Smooth muscle cell (in vitro differentiated cells): ENCODE data around the gene MAP4K4. TPM values are rescaled to one million over a fixed set of nuclear protein-coding genes. Genes with fewer than 3 reads are reported as not detected.

ENCODE experiments used
- DNase-seq: peaks from one replicate; lab custom pipeline; 2025; ENCODE audit not compliant: unreplicated experiment; lab: John Stamatoyannopoulos, UW
- H2AFZ ChIP-seq: fragments of 200-600 bp; sonication (generic); 2 replicates; pipeline ENCODE4 v1.6.0; 2016; ENCODE audit warnings: antibody characterized with exemption, low read depth, mild to moderate bottlenecking
- H3F3A ChIP-seq: fragments of 200-600 bp; sonication (generic); 2 replicates; pipeline ENCODE4 v1.6.0; 2017; ENCODE audit warnings: antibody characterized with exemption, low read depth
- H3K27ac ChIP-seq: fragments of 200-600 bp; sonication (generic); 2 replicates; pipeline ENCODE4 v1.5.1; 2016; ENCODE audit warnings: low read depth, mild to moderate bottlenecking
- H3K27me3 ChIP-seq: fragments of 200-600 bp; sonication (generic); 2 replicates; pipeline ENCODE4 v1.6.1; 2016; ENCODE audit warnings: low read depth, mild to moderate bottlenecking
- H3K36me3 ChIP-seq: fragments of 200-600 bp; sonication (generic); 2 replicates; pipeline ENCODE4 v1.5.1; 2016; ENCODE audit warnings: low read depth
- H3K4me1 ChIP-seq: fragments of 200-600 bp; sonication (generic); 2 replicates; pipeline ENCODE4 v1.5.1; 2016; ENCODE audit warnings: low read depth
- H3K4me2 ChIP-seq: fragments of 200-600 bp; sonication (generic); 2 replicates; pipeline ENCODE4 v1.6.0; 2016; ENCODE audit warnings: mild to moderate bottlenecking
- H3K4me3 ChIP-seq: fragments of 200-600 bp; sonication (generic); 2 replicates; pipeline ENCODE4 v1.5.1; 2016; ENCODE audit warnings: mild to moderate bottlenecking
- H3K79me2 ChIP-seq: fragments of 200-600 bp; sonication (generic); 2 replicates; pipeline ENCODE4 v1.6.0; 2016; ENCODE audit warnings: low read depth, mild to moderate bottlenecking
- H3K9ac ChIP-seq: fragments of 200-600 bp; sonication (generic); 2 replicates; pipeline ENCODE4 v1.6.0; 2016; ENCODE audit warnings: low read depth
- H3K9me3 ChIP-seq: fragments of 200-600 bp; sonication (generic); replicated peaks from 2 replicates; pipeline ENCODE4 v1.5.1; 2016; ENCODE audit warnings: low read depth
- H4K20me1 ChIP-seq: fragments of 200-600 bp; sonication (generic); 2 replicates; pipeline ENCODE4 v1.6.0; 2016; ENCODE audit warnings: low read depth
- CTCF ChIP-seq: fragments of 200-600 bp; sonication (generic); IDR thresholded peaks from 2 replicates; pipeline ENCODE4 v1.5.1; 2017; ENCODE audit warnings: borderline replicate concordance, mild to moderate bottlenecking, antibody characterized with exemption; ENCODE audit not compliant: insufficient read depth, poor library complexity, severe bottlenecking
- WGBS: methylation state at CpG from one replicate; pipeline ENCODE4 v1.1.7; 2016; ENCODE audit warnings: low lambda C conversion rate; 5-methylcytosine and 5-hydroxymethylcytosine counted together
- polyA plus RNA-seq: library from polyadenylated mRNA; unstranded; fragments of >200 nt; fragmentation: Nextera tagmentation; extraction: Ambion mirVana; gene quantifications from 2 replicates; pipeline ENCODE4 v1.2.1, GENCODE V29; 2016
- total RNA-seq: library from RNA; depleted of rRNA; stranded (reverse); fragments of >200 nt; gene quantifications from 2 replicates; pipeline ENCODE4 v1.2.3, GENCODE V29; 2014

The MAP4K4 gene
- total and polyA plus RNA-seq, 2 experiments from 2014 or later: 68.9 to 107 TPM

GRCh38 chr2:101725515-101726192 lies 28.1 kb downstream of the MAP4K4 start:
- Histone ChIP-seq H3K9me3 (no peaks in the 10 kb centered on the region), H3K36me3 (no peaks in the 10 kb centered on the region), H3K27ac (no peak overlapping the region), H3K27me3 (no peaks in the 10 kb centered on the region), H3K4me3 (no peak overlapping the region), H3K4me1 (peaks cover 7% of the 10 kb centered on the region), H4K20me1 (peaks cover 100% of the 10 kb centered on the region), H3K79me2 (peaks cover 100% of the 10 kb centered on the region), H3K4me2 (no peak overlapping the region), H2AFZ (no peak overlapping the region), H3F3A (no peaks in the 10 kb centered on the region), H3K9ac (no peak overlapping the region)
- TF ChIP-seq CTCF: peak; percentile 17
- WGBS: 74% methylated on average over 5 of the region's 5 CpGs
- no peak for DNase-seq

GRCh38 chr2:101728865-101729264 lies 31.4 kb downstream of the MAP4K4 start:
- Histone ChIP-seq H3K4me2 (no peak overlapping the region), H3K4me3 (no peak overlapping the region), H3K27me3 (no peaks in the 10 kb centered on the region), H3K79me2 (peaks cover 100% of the 10 kb centered on the region), H3K27ac (no peak overlapping the region), H3K9me3 (no peaks in the 10 kb centered on the region), H2AFZ (no peak overlapping the region), H4K20me1 (peaks cover 100% of the 10 kb centered on the region), H3K9ac (no peak overlapping the region), H3F3A (no peaks in the 10 kb centered on the region), H3K36me3 (no peaks in the 10 kb centered on the region), H3K4me1 (peaks cover 1% of the 10 kb centered on the region)
- 88% methylated on average over 1 of the region's 1 CpG for WGBS
- no peak for TF ChIP-seq CTCF
- no peak for DNase-seq

GRCh38 chr2:101729521-101730190 lies 32.1 kb downstream of the MAP4K4 start:
- Histone ChIP-seq H3F3A (peaks cover 4% of the 10 kb centered on the region), H3K4me1 (peaks cover 9% of the 10 kb centered on the region), H3K36me3 (no peaks in the 10 kb centered on the region), H3K27ac (no peak overlapping the region), H3K4me2 (no peak overlapping the region), H3K4me3 (no peak overlapping the region), H3K79me2 (peaks cover 100% of the 10 kb centered on the region), H3K9me3 (no peaks in the 10 kb centered on the region), H2AFZ (no peak overlapping the region), H3K27me3 (no peaks in the 10 kb centered on the region), H3K9ac (no peak overlapping the region), H4K20me1 (peaks cover 100% of the 10 kb centered on the region)
- DNase-seq: no peak
- 98% methylated on average over 10 of the region's 10 CpGs for WGBS
- TF ChIP-seq CTCF: no peak
